Measurements from ENCODE around the gene FFAR4. TPM values are rescaled to one million over a fixed set of nuclear protein-coding genes. Genes with fewer than 3 reads are reported as not detected.

The FFAR4 gene
- total RNA-seq, 4 donors from 2014 or later: 0.34 to 0.45 (median 0.42) TPM; not detected in 1

DNA sequence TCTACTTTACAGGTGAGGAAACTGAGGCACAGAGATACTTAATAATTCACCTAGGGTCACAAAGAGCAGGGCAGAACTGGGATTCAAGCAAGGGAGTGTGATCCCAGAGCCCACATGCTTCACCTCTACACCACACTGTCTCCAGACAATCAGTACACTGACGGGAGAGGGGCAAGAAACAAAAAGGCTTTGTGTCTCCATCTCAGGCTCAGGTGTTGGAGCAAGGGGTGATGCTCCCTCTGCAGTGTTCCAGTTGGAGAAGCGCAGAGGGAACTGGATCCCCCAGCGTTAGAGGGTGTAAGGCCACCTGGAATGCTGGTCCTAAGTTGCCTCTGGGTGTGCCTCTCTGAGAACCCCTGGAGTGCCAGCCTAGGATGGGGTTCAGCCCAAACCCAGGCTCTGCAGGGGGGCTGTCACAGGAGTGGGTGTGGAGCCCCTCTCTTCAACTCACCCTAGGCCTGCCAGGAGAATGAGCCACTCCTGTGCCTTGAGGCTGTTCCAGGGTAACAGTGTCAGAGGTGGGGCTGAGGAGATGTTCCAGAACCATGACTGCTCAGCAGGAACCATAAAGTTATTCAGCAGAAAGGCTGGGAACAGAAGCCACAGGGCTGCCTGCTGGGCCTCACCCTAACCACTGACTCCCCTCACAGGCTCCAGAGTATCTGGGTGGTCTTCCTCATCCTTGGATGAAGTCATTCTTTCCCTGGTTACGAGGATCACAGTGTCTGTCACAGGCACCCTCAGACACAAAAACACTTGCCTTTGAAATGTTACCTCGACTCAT, 29.1 kb downstream of the FFAR4 start:
- 86% methylated on average over 5 of the region's 5 CpGs for WGBS
- Histone ChIP-seq H3K9me3 (no peaks in the 10 kb centered on the region), H3K27ac (replicated peaks in 1 of 4) (no peak overlapping the region), H3K36me3 (no peaks in the 10 kb centered on the region), H3K27me3 (peaks cover 0 to 17% (median under 1%) of the 10 kb centered on the region in 4 donors), H3K4me3 (no peak overlapping the region), H3K4me1 (peaks cover 0 to 3% (median 3%) of the 10 kb centered on the region in 4 donors)
- no peak for DNase-seq (ENCODE audit: extremely low spot score)
- TF ChIP-seq POLR2A (IDR thresholded peaks at IDR 0.05; ENCODE audit: low read depth): no peak
- TF ChIP-seq EP300 (IDR thresholded peaks at IDR 0.05): no peak
- TF ChIP-seq, protein P1, sequence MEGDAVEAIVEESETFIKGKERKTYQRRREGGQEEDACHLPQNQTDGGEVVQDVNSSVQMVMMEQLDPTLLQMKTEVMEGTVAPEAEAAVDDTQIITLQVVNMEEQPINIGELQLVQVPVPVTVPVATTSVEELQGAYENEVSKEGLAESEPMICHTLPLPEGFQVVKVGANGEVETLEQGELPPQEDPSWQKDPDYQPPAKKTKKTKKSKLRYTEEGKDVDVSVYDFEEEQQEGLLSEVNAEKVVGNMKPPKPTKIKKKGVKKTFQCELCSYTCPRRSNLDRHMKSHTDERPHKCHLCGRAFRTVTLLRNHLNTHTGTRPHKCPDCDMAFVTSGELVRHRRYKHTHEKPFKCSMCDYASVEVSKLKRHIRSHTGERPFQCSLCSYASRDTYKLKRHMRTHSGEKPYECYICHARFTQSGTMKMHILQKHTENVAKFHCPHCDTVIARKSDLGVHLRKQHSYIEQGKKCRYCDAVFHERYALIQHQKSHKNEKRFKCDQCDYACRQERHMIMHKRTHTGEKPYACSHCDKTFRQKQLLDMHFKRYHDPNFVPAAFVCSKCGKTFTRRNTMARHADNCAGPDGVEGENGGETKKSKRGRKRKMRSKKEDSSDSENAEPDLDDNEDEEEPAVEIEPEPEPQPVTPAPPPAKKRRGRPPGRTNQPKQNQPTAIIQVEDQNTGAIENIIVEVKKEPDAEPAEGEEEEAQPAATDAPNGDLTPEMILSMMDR (IDR thresholded peaks at IDR 0.05): no peak
- TF ChIP-seq POLR2AphosphoS5 (IDR thresholded peaks at IDR 0.05): no peak
- intact Hi-C loops (cut with DNase I): no loop called here

DNA sequence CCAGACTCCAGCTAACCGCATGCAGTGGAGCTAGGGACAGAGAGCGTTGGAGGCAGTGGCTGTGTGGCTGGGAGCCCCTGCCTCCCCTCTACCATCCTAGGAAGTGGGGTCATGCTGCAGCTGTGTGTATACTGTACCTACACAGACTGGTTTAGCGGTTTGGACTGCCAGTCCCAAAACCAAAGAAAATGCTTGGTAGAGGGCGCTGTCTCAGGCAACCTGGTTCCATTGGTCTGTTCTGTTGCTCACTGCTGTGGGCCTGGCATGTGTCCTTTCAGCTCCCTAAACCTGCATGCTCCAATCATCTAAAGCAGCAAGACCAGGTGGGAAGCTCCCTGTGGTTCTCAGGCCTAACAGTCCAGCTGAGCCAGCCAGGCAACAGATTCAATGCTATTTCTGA, 30.1 kb downstream of the FFAR4 start:
- H3K36me3 ChIP-seq: no peaks in the 10 kb centered on the region
- H3K4me3 ChIP-seq: no peak overlapping the region
- H3K9me3 ChIP-seq: no peaks in the 10 kb centered on the region
- DNase-seq (ENCODE audit: extremely low spot score): no peak
- TF ChIP-seq POLR2A (IDR thresholded peaks at IDR 0.05; ENCODE audit: low read depth) (no peak), EP300 (IDR thresholded peaks at IDR 0.05) (no peak), POLR2AphosphoS5 (IDR thresholded peaks at IDR 0.05) (no peak)
- TF ChIP-seq, protein P1 (IDR thresholded peaks at IDR 0.05): no peak
- peaks cover 6 to 13% (median 12%) of the 10 kb centered on the region in 4 donors for H3K4me1 ChIP-seq
- H3K27me3 ChIP-seq: peaks cover 0 to 27% (median 10%) of the 10 kb centered on the region in 4 donors
- no CpG with 5 or more reads among the region's 4 CpGs for WGBS
- H3K27ac ChIP-seq (replicated peaks in 1 of 4): no peak overlapping the region
- intact Hi-C loops (cut with DNase I): no loop called here

DNA sequence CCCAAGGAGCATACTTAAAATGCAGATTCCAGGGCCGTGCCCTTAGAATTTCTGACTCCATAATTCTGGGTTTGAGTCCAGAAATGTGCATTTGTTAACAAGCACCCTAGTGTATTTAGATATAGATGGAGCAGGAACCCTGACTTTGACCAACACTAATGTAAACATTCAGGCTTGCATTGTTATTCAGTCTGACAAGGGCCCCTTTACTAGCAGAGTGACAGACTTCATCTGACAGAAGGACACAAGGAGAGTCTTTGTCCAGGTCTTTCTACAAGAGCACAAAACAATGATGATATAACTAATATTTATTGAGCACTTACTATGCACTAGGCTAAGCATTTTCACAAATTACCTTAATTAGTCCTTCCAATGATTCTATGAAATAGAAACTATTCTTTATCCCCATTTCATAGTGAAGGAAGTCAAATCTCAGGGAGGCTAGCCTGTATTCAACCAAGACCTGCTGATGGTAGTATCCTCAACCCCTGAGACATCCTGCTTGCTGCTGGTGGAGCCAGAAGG, 30.7 kb downstream of the FFAR4 start:
- Histone ChIP-seq H3K4me3 (no peak overlapping the region), H3K36me3 (no peaks in the 10 kb centered on the region), H3K27ac (replicated peaks in 1 of 4) (no peak overlapping the region), H3K27me3 (peaks cover 0 to 33% (median 15%) of the 10 kb centered on the region in 4 donors), H3K4me1 (peaks cover 7 to 19% (median 16%) of the 10 kb centered on the region in 4 donors), H3K9me3 (no peaks in the 10 kb centered on the region)
- intact Hi-C loops (cut with DNase I): no loop called here
- TF ChIP-seq POLR2A (IDR thresholded peaks at IDR 0.05; ENCODE audit: low read depth) (no peak), POLR2AphosphoS5 (IDR thresholded peaks at IDR 0.05) (no peak), EP300 (IDR thresholded peaks at IDR 0.05) (no peak)
- TF ChIP-seq, protein P1 (IDR thresholded peaks at IDR 0.05): no peak
- no peak for DNase-seq (ENCODE audit: extremely low spot score)
- WGBS: 69% methylated on average over 1 of the region's 1 CpG

DNA sequence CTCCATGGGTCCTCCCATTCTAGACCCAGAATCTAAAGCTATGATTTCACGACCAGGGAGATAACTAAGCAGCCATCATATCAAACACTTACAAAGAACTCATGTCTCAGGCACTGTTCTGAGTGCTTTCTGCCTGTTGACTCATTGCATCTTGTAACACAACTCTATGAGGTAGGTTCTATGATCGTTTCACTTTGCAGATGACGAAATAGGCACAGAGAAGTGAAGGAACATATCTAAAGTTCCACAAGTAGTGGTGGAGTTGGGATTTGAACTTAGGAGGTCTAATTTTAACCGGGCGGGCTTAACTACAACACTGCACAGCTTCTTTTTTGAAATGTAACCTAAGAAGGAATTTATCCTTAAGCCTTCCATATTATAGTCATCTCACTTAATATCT, 31.7 kb downstream of the FFAR4 start:
- H3K36me3 ChIP-seq: no peaks in the 10 kb centered on the region
- 93% methylated on average over 5 of the region's 5 CpGs for WGBS
- intact Hi-C loops (cut with DNase I): no loop called here

DNA sequence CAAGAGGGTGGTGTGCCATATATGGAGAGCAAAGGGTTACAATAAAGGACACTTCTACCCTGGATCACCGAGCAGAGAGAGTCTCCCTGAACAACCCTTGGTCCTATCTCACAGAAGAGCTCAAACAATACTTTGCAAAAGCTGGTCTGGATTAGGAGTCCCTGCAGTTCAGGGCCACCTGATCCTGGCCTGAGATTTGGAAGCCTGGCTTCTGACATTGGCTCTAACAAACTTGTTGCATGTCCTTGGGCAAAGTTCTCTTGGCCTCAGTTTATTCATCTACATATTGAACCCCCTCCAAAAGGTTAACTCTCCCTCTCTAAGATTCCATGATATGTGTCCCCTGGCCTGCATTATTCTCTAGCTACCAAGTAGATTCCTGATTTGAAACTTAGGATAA, 32.9 kb downstream of the FFAR4 start:
- DNase-seq (ENCODE audit: extremely low spot score): no peak
- TF ChIP-seq, protein P1 (IDR thresholded peaks at IDR 0.05): no peak
- TF ChIP-seq POLR2AphosphoS5 (IDR thresholded peaks at IDR 0.05): no peak
- no peak for TF ChIP-seq POLR2A (IDR thresholded peaks at IDR 0.05; ENCODE audit: low read depth)
- TF ChIP-seq EP300 (IDR thresholded peaks at IDR 0.05): no peak
- no peak overlapping the region for H3K27ac ChIP-seq (replicated peaks in 1 of 4)
- 61% methylated on average over 1 of the region's 1 CpG for WGBS
- peaks cover 0 to 49% (median 18%) of the 10 kb centered on the region in 4 donors for H3K27me3 ChIP-seq
- H3K4me3 ChIP-seq: no peak overlapping the region
- H3K9me3 ChIP-seq: no peaks in the 10 kb centered on the region
- intact Hi-C loops (cut with DNase I): no loop called here
- peaks cover 7 to 20% (median 16%) of the 10 kb centered on the region in 4 donors for H3K4me1 ChIP-seq
- H3K36me3 ChIP-seq: no peaks in the 10 kb centered on the region

More for the DNA sequence above, 31.7 kb downstream of the FFAR4 start:
- H3K27ac ChIP-seq (replicated peaks in 1 of 4): no peak overlapping the region
- no peak for TF ChIP-seq POLR2A (IDR thresholded peaks at IDR 0.05; ENCODE audit: low read depth)
- H3K9me3 ChIP-seq: no peaks in the 10 kb centered on the region
- H3K4me1 ChIP-seq: peaks cover 7 to 20% (median 16%) of the 10 kb centered on the region in 4 donors
- H3K4me3 ChIP-seq: no peak overlapping the region
- no peak for DNase-seq (ENCODE audit: extremely low spot score)
- H3K27me3 ChIP-seq: peaks cover 0 to 42% (median 15%) of the 10 kb centered on the region in 4 donors

Data from esophagus muscularis mucosa (tissue), 4 donors.